Cardiac muscle cell (in vitro differentiated cells and primary cell): ENCODE results near the gene PRDX6. TPM values are rescaled to one million over a fixed set of nuclear protein-coding genes. Genes with fewer than 3 reads are reported as not detected.
A peak's percentile ranks its signal among the peaks of the same experiment; 100 is the strongest.

Source experiments
- DNase-seq, 2 donors: peaks; one replicate each; pipeline versions ENCODE4 v3.0.0 to v3.0.0-alpha.2; 2010 to 2017; ENCODE audit warnings: low read depth in 1 of 2, low spot score in 1 of 2
- H3K27ac ChIP-seq: fragments of 200-600 bp; sonication (generic); 2 replicates; pipeline ENCODE4 v1.5.1; 2016
- H3K27me3 ChIP-seq: fragments of 200-600 bp; sonication (generic); 2 replicates; pipeline ENCODE4 v1.6.0; 2016; ENCODE audit warnings: control low read depth
- H3K36me3 ChIP-seq: fragments of 200-600 bp; sonication (generic); 2 replicates; pipeline ENCODE4 v1.5.1; 2016; ENCODE audit warnings: control low read depth
- H3K4me1 ChIP-seq: fragments of 200-600 bp; sonication (generic); 2 replicates; pipeline ENCODE4 v1.8.1; 2017; ENCODE audit warnings: low read depth, mild to moderate bottlenecking, mixed run types
- H3K4me3 ChIP-seq: fragments of 200-600 bp; sonication (generic); 2 replicates; pipeline ENCODE4 v1.5.1; 2016; ENCODE audit warnings: mild to moderate bottlenecking
- H3K9me3 ChIP-seq: fragments of 200-600 bp; sonication (generic); 2 replicates; pipeline ENCODE4 v1.5.1; 2017; ENCODE audit warnings: low read depth, mild to moderate bottlenecking, control low read depth
- polyA plus RNA-seq: library from polyadenylated mRNA; unstranded; fragments of >200 nt; fragmentation: Nextera tagmentation; extraction: Ambion mirVana; gene quantifications from 2 replicates; pipeline ENCODE4 v1.2.1, GENCODE V29; 2016
- total RNA-seq: library from RNA; depleted of rRNA; stranded (reverse); fragments of >200 nt; gene quantifications from 2 replicates; pipeline ENCODE4 v1.2.3, GENCODE V29; 2016
- TF ChIP-seq, protein P1 (sequence below): IDR thresholded peaks from 2 replicates; pipeline ENCODE4 v1.5.1; 2012; ENCODE audit warnings: low read depth, mild to moderate bottlenecking, low read length

PRDX6 gene, protein sequence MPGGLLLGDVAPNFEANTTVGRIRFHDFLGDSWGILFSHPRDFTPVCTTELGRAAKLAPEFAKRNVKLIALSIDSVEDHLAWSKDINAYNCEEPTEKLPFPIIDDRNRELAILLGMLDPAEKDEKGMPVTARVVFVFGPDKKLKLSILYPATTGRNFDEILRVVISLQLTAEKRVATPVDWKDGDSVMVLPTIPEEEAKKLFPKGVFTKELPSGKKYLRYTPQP
- total RNA-seq (383 and 529 TPM in 2 replicates), polyA plus RNA-seq (433 and 443 TPM in 2 replicates)

- TF ChIP-seq, protein P1, sequence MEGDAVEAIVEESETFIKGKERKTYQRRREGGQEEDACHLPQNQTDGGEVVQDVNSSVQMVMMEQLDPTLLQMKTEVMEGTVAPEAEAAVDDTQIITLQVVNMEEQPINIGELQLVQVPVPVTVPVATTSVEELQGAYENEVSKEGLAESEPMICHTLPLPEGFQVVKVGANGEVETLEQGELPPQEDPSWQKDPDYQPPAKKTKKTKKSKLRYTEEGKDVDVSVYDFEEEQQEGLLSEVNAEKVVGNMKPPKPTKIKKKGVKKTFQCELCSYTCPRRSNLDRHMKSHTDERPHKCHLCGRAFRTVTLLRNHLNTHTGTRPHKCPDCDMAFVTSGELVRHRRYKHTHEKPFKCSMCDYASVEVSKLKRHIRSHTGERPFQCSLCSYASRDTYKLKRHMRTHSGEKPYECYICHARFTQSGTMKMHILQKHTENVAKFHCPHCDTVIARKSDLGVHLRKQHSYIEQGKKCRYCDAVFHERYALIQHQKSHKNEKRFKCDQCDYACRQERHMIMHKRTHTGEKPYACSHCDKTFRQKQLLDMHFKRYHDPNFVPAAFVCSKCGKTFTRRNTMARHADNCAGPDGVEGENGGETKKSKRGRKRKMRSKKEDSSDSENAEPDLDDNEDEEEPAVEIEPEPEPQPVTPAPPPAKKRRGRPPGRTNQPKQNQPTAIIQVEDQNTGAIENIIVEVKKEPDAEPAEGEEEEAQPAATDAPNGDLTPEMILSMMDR: no peak
- H3K4me3 ChIP-seq: peak within 1 kb of the TSS; percentile 95
- H3K27me3 ChIP-seq: no peaks in the 10 kb centered on the region
- peak within 1 kb of the TSS; percentile 96 for H3K27ac ChIP-seq
- H3K9me3 ChIP-seq: no peaks in the 10 kb centered on the region
- peak; percentile 76 to 88 for DNase-seq
- peaks cover 24% of the 10 kb centered on the region for H3K36me3 ChIP-seq
- H3K4me1 ChIP-seq: peaks cover 43% of the 10 kb centered on the region
Measured at GRCh38 chr1:173477286-173478093, at the start of gene PRDX6. TSS of gene PRDX6 (plus strand) at chr1:173477335. CDS start at chr1:173477398, 63 bp downstream.

DNA sequence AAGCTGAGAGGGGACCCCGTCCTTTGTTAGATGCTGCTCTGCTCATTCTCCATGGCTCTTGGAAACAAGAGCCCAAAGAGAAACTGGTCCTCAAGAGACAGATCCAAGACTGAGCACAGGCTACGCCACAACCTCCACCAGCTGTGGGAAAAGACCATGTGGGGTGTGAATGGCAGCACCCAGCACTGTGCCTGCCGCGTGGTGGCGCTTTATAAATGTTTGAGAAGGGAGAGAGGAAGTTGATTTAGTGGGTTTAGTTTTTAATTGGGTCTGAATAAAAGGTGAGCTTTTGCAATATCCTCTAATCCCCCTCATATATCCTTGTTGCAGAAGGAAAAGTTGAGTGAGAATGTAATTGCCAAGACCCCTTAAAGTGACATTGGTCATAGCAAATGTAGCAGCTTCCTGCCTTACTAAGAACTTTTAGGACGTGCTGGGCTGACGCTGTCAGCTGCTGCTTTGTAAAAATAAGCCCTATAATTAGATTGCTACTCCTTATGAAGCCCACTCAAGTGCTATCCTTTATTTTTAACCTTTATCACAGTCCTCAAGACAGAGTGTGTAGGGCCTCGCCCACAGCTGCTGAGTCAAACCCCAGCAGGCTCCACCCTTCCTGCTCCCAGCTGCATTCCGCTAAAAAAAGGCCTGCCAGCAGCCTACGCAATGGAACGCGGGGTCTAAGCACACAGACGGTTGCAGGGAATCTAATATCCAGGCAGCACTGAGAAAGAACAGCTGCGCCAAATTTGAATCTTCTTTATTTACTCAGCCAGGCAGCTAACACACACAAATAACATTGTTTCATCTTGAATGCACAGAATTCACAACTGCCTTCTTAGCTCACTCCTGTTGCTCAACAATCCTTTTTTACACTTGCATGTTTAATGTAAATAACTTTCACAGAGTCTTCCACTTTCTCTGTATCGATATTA, 47.4 kb upstream of the PRDX6 start:
- no peaks in the 10 kb centered on the region for H3K27me3 ChIP-seq
- peak; percentile 90 to 98 for DNase-seq
- H3K27ac ChIP-seq: peak overlapping the region; percentile 87
- H3K9me3 ChIP-seq: no peaks in the 10 kb centered on the region
- H3K4me1 ChIP-seq: peaks cover 26% of the 10 kb centered on the region
- H3K36me3 ChIP-seq: no peaks in the 10 kb centered on the region
- TF ChIP-seq, protein P1: peak; percentile 79
- peak overlapping the region; percentile 14 for H3K4me3 ChIP-seq

GRCh38 chr1:173430677-173431303, 46.3 kb upstream of the PRDX6 start:
- Histone ChIP-seq H3K27ac (peak overlapping the region; percentile 87), H3K36me3 (no peaks in the 10 kb centered on the region), H3K27me3 (no peaks in the 10 kb centered on the region), H3K9me3 (no peaks in the 10 kb centered on the region), H3K4me3 (no peak overlapping the region), H3K4me1 (peaks cover 26% of the 10 kb centered on the region)
- TF ChIP-seq, protein P1: no peak
- no peak for DNase-seq

GRCh38 chr1:173431304-173432045, 45.7 kb upstream of the PRDX6 start:
- Histone ChIP-seq H3K9me3 (no peaks in the 10 kb centered on the region), H3K4me1 (peaks cover 26% of the 10 kb centered on the region), H3K27ac (no peak overlapping the region), H3K36me3 (no peaks in the 10 kb centered on the region), H3K4me3 (no peak overlapping the region), H3K27me3 (no peaks in the 10 kb centered on the region)
- DNase-seq: peak; percentile 94 to 95
- TF ChIP-seq, protein P1: peak; percentile 89
